GM23338 (cell line): Measurements from ENCODE around the gene BCOR. TPM values are rescaled to one million over a fixed set of nuclear protein-coding genes. Genes with fewer than 3 reads are reported as not detected.
A peak's percentile ranks its signal among the peaks of the same experiment; 100 is the strongest.

Experiments used
- ATAC-seq: fragments of 200-7000 bp; cut with Tn5 transposase; 3 replicates; pipeline ENCODE4 v1.9.1; 2020
- DNase-seq: peaks from one replicate; pipeline ENCODE4 v3.0.0-alpha.2; 2015; ENCODE audit warnings: low spot score
- H2AFZ ChIP-seq: fragments of 200-600 bp; sonication (generic); 2 replicates; pipeline ENCODE4 v1.8.0; 2016; ENCODE audit warnings: antibody characterized with exemption, mild to moderate bottlenecking, moderate library complexity
- H3F3A ChIP-seq: fragments of 200-600 bp; sonication (generic); replicated peaks from 2 replicates; pipeline ENCODE4 v1.8.0; 2017; ENCODE audit warnings: antibody characterized with exemption, mixed run types, low read depth
- H3K27ac ChIP-seq: fragments of 200-600 bp; sonication (generic); 2 replicates; pipeline ENCODE4 v1.6.1; 2016; ENCODE audit warnings: low read depth
- H3K27me3 ChIP-seq: fragments of 200-600 bp; sonication (generic); 2 replicates; pipeline ENCODE4 v1.8.0; 2016; ENCODE audit warnings: mild to moderate bottlenecking, mixed run types, moderate library complexity; ENCODE audit not compliant: insufficient read depth
- H3K36me3 ChIP-seq: fragments of 200-600 bp; sonication (generic); 2 replicates; pipeline ENCODE4 v1.8.0; 2016; ENCODE audit warnings: mild to moderate bottlenecking; ENCODE audit not compliant: insufficient read depth
- H3K4me1 ChIP-seq: fragments of 200-600 bp; sonication (generic); 2 replicates; pipeline ENCODE4 v1.8.0; 2016; ENCODE audit warnings: mild to moderate bottlenecking, moderate library complexity; ENCODE audit not compliant: insufficient read depth
- H3K4me2 ChIP-seq: fragments of 200-600 bp; sonication (generic); 2 replicates; pipeline ENCODE4 v1.7.1; 2017; ENCODE audit warnings: mixed run types
- H3K4me3 ChIP-seq: fragments of 200-600 bp; sonication (generic); 2 replicates; pipeline ENCODE4 v1.6.1; 2016; ENCODE audit warnings: mixed run types
- H3K79me2 ChIP-seq: fragments of 200-600 bp; sonication (generic); replicated peaks from 2 replicates; pipeline ENCODE4 v1.8.0; 2017; ENCODE audit warnings: mild to moderate bottlenecking; ENCODE audit not compliant: insufficient read depth
- H3K9me2 ChIP-seq: fragments of 200-600 bp; sonication (generic); 2 replicates; pipeline ENCODE4 v1.8.0; 2017; ENCODE audit not compliant: insufficient read depth
- H4K20me1 ChIP-seq: fragments of 200-600 bp; sonication (generic); replicated peaks from 2 replicates; pipeline ENCODE4 v1.8.0; 2017; ENCODE audit warnings: mild to moderate bottlenecking; ENCODE audit not compliant: insufficient read depth
- H3K27ac Mint-ChIP-seq: 2 replicates; pipeline ENCODE4 v1.8.0; 2020; ENCODE audit warnings: inconsistent platforms, mild to moderate bottlenecking, moderate library complexity, mixed read lengths
- H3K27me3 Mint-ChIP-seq: 3 replicates; pipeline ENCODE4 v1.8.0; 2022; ENCODE audit warnings: low read depth, mild to moderate bottlenecking, moderate library complexity, mixed read lengths, inconsistent platforms; ENCODE audit not compliant: insufficient read depth, poor library complexity
- H3K36me3 Mint-ChIP-seq: 3 replicates; pipeline ENCODE4 v1.8.0; 2021; ENCODE audit warnings: low read depth, mild to moderate bottlenecking, inconsistent platforms, moderate library complexity, mixed read lengths
- H3K4me1 Mint-ChIP-seq: 3 replicates; pipeline ENCODE4 v1.8.0; 2020; ENCODE audit warnings: mild to moderate bottlenecking, inconsistent platforms, mixed read lengths
- H3K4me3 Mint-ChIP-seq: 3 replicates; pipeline ENCODE4 v1.8.0; 2021; ENCODE audit warnings: moderate library complexity, mild to moderate bottlenecking, inconsistent platforms, mixed read lengths
- H3K9me3 Mint-ChIP-seq: 3 replicates; pipeline ENCODE4 v1.8.0; 2020; ENCODE audit warnings: moderate library complexity, mild to moderate bottlenecking, inconsistent platforms, mixed read lengths
- CREB1 ChIP-seq: fragments of 250-450 bp; sonication (Bioruptor Pico); IDR thresholded peaks from 2 replicates; pipeline ENCODE4 v1.5.0; 2020; ENCODE audit warnings: low read depth, mild to moderate bottlenecking, moderate library complexity
- ETS1 ChIP-seq: IDR thresholded peaks from 2 replicates; pipeline ENCODE4 v1.6.1; 2016; ENCODE audit warnings: antibody characterized with exemption
- EZH2 ChIP-seq: fragments of 200-600 bp; sonication (generic); IDR thresholded peaks from one replicate; pipeline ENCODE4 v1.8.0; 2017; ENCODE audit warnings: antibody characterized with exemption, mild to moderate bottlenecking, low read depth; ENCODE audit not compliant: unreplicated experiment
- EZH2phosphoT487 ChIP-seq: fragments of 200-600 bp; sonication (generic); IDR thresholded peaks from one replicate; pipeline ENCODE4 v1.8.1; 2018; ENCODE audit warnings: antibody characterized with exemption; ENCODE audit not compliant: unreplicated experiment
- JUNB ChIP-seq: IDR thresholded peaks from one replicate; pipeline ENCODE4 v1.6.1; 2016; ENCODE audit warnings: antibody characterized with exemption; ENCODE audit not compliant: unreplicated experiment
- NANOG ChIP-seq: IDR thresholded peaks from 2 replicates; pipeline ENCODE4 v1.6.1; 2016; ENCODE audit warnings: antibody characterized with exemption, borderline replicate concordance
- POLR2AphosphoS5 ChIP-seq: IDR thresholded peaks from 2 replicates; pipeline ENCODE4 v1.6.1; 2016; ENCODE audit warnings: antibody characterized with exemption, low read depth
- STAT1 ChIP-seq: IDR thresholded peaks from one replicate; pipeline ENCODE4 v1.6.1; 2016; ENCODE audit warnings: antibody characterized with exemption; ENCODE audit not compliant: unreplicated experiment
- polyA plus RNA-seq: library from polyadenylated mRNA; unstranded; fragments of >200 nt; fragmentation: Nextera tagmentation; extraction: Ambion mirVana; gene quantifications from 2 replicates; pipeline ENCODE4 v1.2.1, GENCODE V29; 2016
- total RNA-seq: library from RNA; depleted of rRNA; stranded (reverse); fragments of >200 nt; shearing (Covaris generic); gene quantifications from 2 replicates; pipeline ENCODE4 v1.2.3, GENCODE V29; 2014
- TF ChIP-seq, protein P1 (sequence below): IDR thresholded peaks from one replicate; pipeline ENCODE4 v1.6.1; 2018; ENCODE audit warnings: antibody characterized with exemption; ENCODE audit not compliant: unreplicated experiment

Gene BCOR
- total and polyA plus RNA-seq, 2 experiments from 2014 or later: 25.5 to 60.8 TPM

DNA sequence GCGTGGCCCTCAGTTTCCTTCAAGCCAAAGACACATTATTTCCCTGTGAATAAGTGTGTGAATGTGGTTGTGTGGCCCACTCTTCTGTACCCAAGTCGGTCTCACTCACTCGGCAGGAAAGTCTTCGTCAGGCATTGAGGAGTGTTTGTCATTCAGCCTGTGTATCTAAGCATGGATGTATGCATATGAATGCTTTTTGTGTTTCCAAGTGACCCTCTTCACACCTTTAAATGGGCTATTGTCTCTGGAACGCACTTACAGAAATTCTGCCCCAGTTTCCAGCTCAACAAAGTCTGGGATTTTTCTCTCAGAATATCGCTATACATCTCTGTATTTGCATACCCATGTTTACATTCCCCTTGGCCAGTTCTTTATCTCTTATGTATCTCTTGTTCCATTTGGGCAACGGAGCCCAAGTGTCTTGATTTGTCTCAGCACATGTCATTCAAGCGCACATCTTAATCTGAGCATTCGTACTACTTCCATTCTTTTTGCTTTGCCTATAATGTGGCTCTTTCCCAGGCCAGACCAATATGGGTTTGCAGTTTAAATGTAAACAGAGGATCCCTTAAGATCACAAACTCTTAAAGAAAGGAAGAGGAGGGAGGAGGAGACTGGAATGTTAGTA, 4.8 kb downstream of the BCOR start:
- H3K4me2 ChIP-seq: peak overlapping the region; percentile 85
- no peaks in the 10 kb centered on the region for H3K36me3 ChIP-seq
- H4K20me1 ChIP-seq: peaks cover 3% of the 10 kb centered on the region; the same call in 1 of the 2 replicates
- H3K27me3 ChIP-seq: peaks cover 22% of the 10 kb centered on the region
- peaks cover 20% of the 10 kb centered on the region for H3K4me1 ChIP-seq
- H3K9me2 ChIP-seq: no peaks in the 10 kb centered on the region
- H3K27ac ChIP-seq: peak overlapping the region; percentile 92
- H3F3A ChIP-seq: no peaks in the 10 kb centered on the region
- peak overlapping the region; percentile 55 for H3K4me3 ChIP-seq
- Mint-ChIP-seq H3K27me3 (peaks cover 38% of the 10 kb centered on the region), H3K4me1 (peaks cover 26% of the 10 kb centered on the region), H3K36me3 (peaks cover 5% of the 10 kb centered on the region; the same call in 2 of the 3 replicates), H3K9me3 (no peaks in the 10 kb centered on the region), H3K4me3 (peak overlapping the region; percentile 93), H3K27ac (peak overlapping the region; percentile 96)
- peaks cover 77% of the 10 kb centered on the region for H3K79me2 ChIP-seq
- TF ChIP-seq CREB1 (CRISPR knock-in tag): no peak; the same call in 1 of the 2 replicates
- TF ChIP-seq POLR2AphosphoS5: peak; percentile 38; the same call in 1 of the 2 replicates
- peak; percentile 88 for TF ChIP-seq NANOG
- no peak for TF ChIP-seq STAT1
- DNase-seq (peak; percentile 69), ATAC-seq (peak; percentile 9)
- no peak overlapping the region for H2AFZ ChIP-seq

DNA sequence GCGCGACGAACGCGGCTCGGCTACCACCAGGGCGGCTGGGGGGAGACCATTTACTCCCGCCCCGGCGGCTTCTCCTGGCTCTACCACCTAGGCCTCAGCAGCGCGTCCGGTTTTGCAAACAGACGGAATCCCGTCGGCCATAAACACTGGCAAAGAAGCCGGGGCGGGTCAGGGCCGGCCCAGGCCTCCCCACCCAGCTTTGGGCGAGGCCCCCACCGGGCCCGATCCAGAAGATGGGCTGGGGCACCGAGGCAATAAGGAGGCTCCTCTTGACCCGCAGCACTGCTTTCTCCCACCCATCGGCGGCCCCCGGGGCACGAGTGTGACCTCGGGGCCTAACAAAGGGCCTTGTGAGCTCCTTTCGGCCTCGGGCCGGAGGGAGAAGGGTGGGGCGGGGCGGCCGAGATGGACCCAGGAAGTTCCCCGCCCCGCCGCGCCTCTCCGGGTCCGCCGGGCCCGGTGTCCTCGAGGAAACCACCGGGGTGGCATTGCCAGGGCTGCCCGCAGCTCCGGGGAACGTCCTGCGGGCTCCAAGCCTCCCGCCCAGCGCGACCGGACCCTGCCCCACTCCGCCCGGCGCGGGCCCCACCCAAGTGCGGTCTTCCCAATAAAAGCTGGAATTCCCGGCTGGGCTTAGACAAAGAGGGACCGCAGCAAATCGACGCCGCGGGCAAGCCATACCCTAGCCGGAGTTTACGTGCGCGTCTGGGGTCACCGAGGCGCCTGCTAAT, 5.9 kb downstream of the BCOR start:
- DNase-seq (no peak), ATAC-seq (peak; percentile 2)
- no peaks in the 10 kb centered on the region for H3K9me3 Mint-ChIP-seq
- Histone ChIP-seq H3K4me3 (peak overlapping the region; percentile 55), H3K4me2 (peak overlapping the region; percentile 77), H3K9me2 (no peaks in the 10 kb centered on the region), H3K79me2 (peaks cover 88% of the 10 kb centered on the region), H2AFZ (no peak overlapping the region), H3K36me3 (no peaks in the 10 kb centered on the region), H4K20me1 (peaks cover 14% of the 10 kb centered on the region; the same call in 1 of the 2 replicates), H3K27me3 (peaks cover 32% of the 10 kb centered on the region), H3K27ac (peak overlapping the region; percentile 92), H3F3A (no peaks in the 10 kb centered on the region), H3K4me1 (peaks cover 31% of the 10 kb centered on the region)
- peak overlapping the region; percentile 95; the same call in 1 of the 2 replicates for H3K27ac Mint-ChIP-seq
- peaks cover 5% of the 10 kb centered on the region; the same call in 2 of the 3 replicates for H3K36me3 Mint-ChIP-seq
- H3K4me3 Mint-ChIP-seq: peak overlapping the region; percentile 93
- no peak for TF ChIP-seq STAT1
- TF ChIP-seq, protein P1, sequence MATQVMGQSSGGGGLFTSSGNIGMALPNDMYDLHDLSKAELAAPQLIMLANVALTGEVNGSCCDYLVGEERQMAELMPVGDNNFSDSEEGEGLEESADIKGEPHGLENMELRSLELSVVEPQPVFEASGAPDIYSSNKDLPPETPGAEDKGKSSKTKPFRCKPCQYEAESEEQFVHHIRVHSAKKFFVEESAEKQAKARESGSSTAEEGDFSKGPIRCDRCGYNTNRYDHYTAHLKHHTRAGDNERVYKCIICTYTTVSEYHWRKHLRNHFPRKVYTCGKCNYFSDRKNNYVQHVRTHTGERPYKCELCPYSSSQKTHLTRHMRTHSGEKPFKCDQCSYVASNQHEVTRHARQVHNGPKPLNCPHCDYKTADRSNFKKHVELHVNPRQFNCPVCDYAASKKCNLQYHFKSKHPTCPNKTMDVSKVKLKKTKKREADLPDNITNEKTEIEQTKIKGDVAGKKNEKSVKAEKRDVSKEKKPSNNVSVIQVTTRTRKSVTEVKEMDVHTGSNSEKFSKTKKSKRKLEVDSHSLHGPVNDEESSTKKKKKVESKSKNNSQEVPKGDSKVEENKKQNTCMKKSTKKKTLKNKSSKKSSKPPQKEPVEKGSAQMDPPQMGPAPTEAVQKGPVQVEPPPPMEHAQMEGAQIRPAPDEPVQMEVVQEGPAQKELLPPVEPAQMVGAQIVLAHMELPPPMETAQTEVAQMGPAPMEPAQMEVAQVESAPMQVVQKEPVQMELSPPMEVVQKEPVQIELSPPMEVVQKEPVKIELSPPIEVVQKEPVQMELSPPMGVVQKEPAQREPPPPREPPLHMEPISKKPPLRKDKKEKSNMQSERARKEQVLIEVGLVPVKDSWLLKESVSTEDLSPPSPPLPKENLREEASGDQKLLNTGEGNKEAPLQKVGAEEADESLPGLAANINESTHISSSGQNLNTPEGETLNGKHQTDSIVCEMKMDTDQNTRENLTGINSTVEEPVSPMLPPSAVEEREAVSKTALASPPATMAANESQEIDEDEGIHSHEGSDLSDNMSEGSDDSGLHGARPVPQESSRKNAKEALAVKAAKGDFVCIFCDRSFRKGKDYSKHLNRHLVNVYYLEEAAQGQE: no peak
- TF ChIP-seq ETS1: no peak
- TF ChIP-seq EZH2phosphoT487: no peak
- TF ChIP-seq EZH2: no peak
- TF ChIP-seq JUNB: no peak
- peaks cover 37% of the 10 kb centered on the region for H3K4me1 Mint-ChIP-seq
- peaks cover 45% of the 10 kb centered on the region for H3K27me3 Mint-ChIP-seq
